ENCODE results near the gene HMGXB3. TPM values are rescaled to one million over a fixed set of nuclear protein-coding genes. Genes with fewer than 3 reads are reported as not detected.
A peak's percentile ranks its signal among the peaks of the same experiment; 100 is the strongest.
"Not testable (repeated sequence)": the region's sequence is repeated elsewhere in the genome, so short reads cannot be mapped to it uniquely, and the experiment has no call there.

Gene HMGXB3
- total and polyA plus RNA-seq, 11 donors: 10.7 to 25.9 (median 17.5) TPM

GRCh38 chr5:150023136-150023535 is 22.6 kb downstream of the HMGXB3 start:
- no peak for DNase-seq
- no peak overlapping the region for H3K4me3 ChIP-seq
- WGBS, 4 donors: 94 to 100% (median 98%) methylated on average over 1 of the region's 1 CpG
- H3K4me1 ChIP-seq: peaks cover 5 to 54% (median 40%) of the 10 kb centered on the region in 12 donors
- TF ChIP-seq POLR2A (IDR thresholded peaks at IDR 0.05) (no peak), CTCF (IDR thresholded peaks at IDR 0.05) (no peak)
- H3K27me3 ChIP-seq: no peaks in the 10 kb centered on the region
- intact Hi-C loops (cut with DNase I): loop anchor here in 7 of 10 donors (5.0 to 10.0 kb wide), 4 partner anchors 192 to 412 kb away; partner anchors contain the start of gene TCOF1 (in 1 of the 7)
- ATAC-seq: no peak
- peaks cover 9 to 100% (median 87%) of the 10 kb centered on the region in 9 donors for H3K36me3 ChIP-seq
- H3K27ac ChIP-seq: peak overlapping the region; percentile 53 to 81 (median 68)
- H3K9me3 ChIP-seq: no peaks in the 10 kb centered on the region

GRCh38 chr5:150024346-150024984 is 23.9 kb downstream of the HMGXB3 start:
- Histone ChIP-seq H3K27ac (peak overlapping the region; percentile 5 to 81 (median 66)), H3K4me3 (no peak overlapping the region), H3K9me3 (no peaks in the 10 kb centered on the region), H3K4me1 (peaks cover 5 to 54% (median 40%) of the 10 kb centered on the region in 12 donors), H3K36me3 (peaks cover 2 to 98% (median 84%) of the 10 kb centered on the region in 9 donors), H3K27me3 (no peaks in the 10 kb centered on the region)
- WGBS, 4 donors: 15 to 31% (median 26%) methylated on average over 9 of the region's 9 CpGs
- peak; percentile 52 to 78 (median 65) for ATAC-seq
- DNase-seq: peak in 1 of 5 donors; percentile 51
- TF ChIP-seq CTCF (IDR thresholded peaks at IDR 0.05) (peak in 7 of 12 donors; percentile 6 to 52 (median 31)), POLR2A (IDR thresholded peaks at IDR 0.05) (no peak)
- intact Hi-C loops (cut with DNase I): loop anchor here in 7 of 10 donors (5.0 to 10.0 kb wide), 4 partner anchors 190 to 410 kb away; partner anchors contain the start of gene TCOF1 (in 1 of the 7)

GRCh38 chr5:150026682-150027172 is 26.2 kb downstream of the HMGXB3 start:
- Histone ChIP-seq H3K9me3 (no peaks in the 10 kb centered on the region), H3K36me3 (peaks cover 2 to 98% (median 84%) of the 10 kb centered on the region in 9 donors), H3K4me3 (no peak overlapping the region), H3K27ac (peak overlapping the region in 1 of 12 donors; percentile 12), H3K27me3 (no peaks in the 10 kb centered on the region), H3K4me1 (peaks cover 5 to 40% (median 33%) of the 10 kb centered on the region in 12 donors)
- 59 to 86% (median 83%) methylated on average over 4 of the region's 4 CpGs for WGBS, 4 donors
- no peak for TF ChIP-seq CTCF (IDR thresholded peaks at IDR 0.05)
- no peak for TF ChIP-seq POLR2A (IDR thresholded peaks at IDR 0.05)
- intact Hi-C loops (cut with DNase I): loop anchor here in 6 of 10 donors (5.0 to 10.0 kb wide), 5 partner anchors 188 to 408 kb away; partner anchors contain the start of gene TCOF1 (in 1 of the 6)
- DNase-seq (no peak), ATAC-seq (no peak)

GRCh38 chr5:150028047-150028446 is 27.5 kb downstream of the HMGXB3 start:
- Histone ChIP-seq H3K36me3 (peaks cover 2 to 98% (median 94%) of the 10 kb centered on the region in 9 donors), H3K4me1 (peaks cover 5 to 27% (median 21%) of the 10 kb centered on the region in 12 donors)
- 75 to 88% (median 84%) methylated on average over 1 of the region's 1 CpG for WGBS, 4 donors
- intact Hi-C loops (cut with DNase I): loop anchor here in 6 of 10 donors (5.0 to 10.0 kb wide), 5 partner anchors 187 to 407 kb away; partner anchors contain the start of gene TCOF1 (in 1 of the 6)
- H3K9me3 ChIP-seq, ATAC-seq, H3K27ac ChIP-seq, H3K4me3 ChIP-seq, DNase-seq, H3K27me3 ChIP-seq: not testable (repeated sequence)

All from heart left ventricle (tissue), 16 donors.